Stimulated activated CD8-positive, alpha-beta memory T cell treated with anti-CD3 and anti-CD28 coated beads, Interleukin-7, amount 100 ng/mL, for 1 hour (primary cell): ENCODE results near the gene EPO.
"Not testable (repeated sequence)": the region's sequence is repeated elsewhere in the genome, so short reads cannot be mapped to it uniquely, and the experiment has no call there.

Source experiments
- DNase-seq, 2 donors: peaks; one replicate each; pipeline ENCODE4 v3.0.0-alpha.2; 2020; ENCODE audit warnings: low read depth in 2 of 2

EPO gene

GRCh38 chr7:100705320-100705752, 14.9 kb upstream of the EPO start:
- DNase-seq = peak; percentile 57 to 62

DNA sequence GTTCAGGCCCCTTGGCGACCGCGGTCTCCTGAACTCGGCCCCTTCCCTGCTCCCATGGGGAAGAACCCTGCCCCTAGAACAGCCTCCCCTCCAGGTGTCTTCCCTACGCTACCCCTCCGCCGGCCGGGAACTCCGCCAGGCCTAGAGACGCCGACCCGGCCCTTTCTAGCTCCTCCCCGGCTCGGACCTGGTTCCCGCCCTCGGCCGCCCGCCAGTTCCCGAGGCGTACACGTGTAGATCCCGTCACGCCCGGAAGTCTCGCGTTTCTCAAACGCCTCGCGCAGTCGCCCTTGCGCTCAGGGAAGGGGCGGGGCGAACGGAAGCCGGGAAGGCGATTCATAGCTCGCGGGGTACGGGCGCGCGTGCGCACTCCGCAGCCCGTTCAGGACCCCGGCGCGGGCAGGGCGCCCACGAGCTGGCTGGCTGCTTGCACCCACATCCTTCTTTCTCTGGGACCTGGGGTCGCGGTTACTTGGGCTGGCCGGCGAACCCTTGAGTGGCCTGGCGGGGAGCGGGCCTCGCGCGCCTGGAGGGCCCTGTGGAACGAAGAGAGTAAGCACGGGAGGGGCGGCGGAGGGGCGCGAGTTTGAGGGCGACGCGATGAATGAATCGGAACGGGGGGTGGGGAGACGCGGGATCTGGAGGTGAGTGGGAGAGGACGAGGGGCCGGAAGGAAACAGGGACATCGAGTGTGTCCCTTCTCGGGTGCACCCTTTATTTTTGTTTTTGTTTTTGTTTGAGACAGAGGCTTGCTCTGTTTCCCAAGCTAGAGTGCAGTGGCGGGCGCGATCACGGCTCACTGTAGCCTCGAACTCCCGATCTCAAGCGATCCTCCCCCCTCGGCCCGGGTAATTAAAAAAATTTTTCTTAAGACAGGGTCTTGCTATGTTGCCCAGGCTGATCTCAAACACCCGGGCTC, 14.3 kb upstream of the EPO start, which contains the start of gene POP7:
TSS of gene POP7 (plus strand) at position 369 of the 919 bp plus-strand sequence. CDS start 710 bp downstream, outside the sequence.
- DNase-seq = peak; percentile 95 to 99

- no peak for DNase-seq
Measured at GRCh38 chr7:100706672-100707311, 13.5 kb upstream of the EPO start.

GRCh38 chr7:100708395-100708794, 11.9 kb upstream of the EPO start:
- DNase-seq = no peak

DNA sequence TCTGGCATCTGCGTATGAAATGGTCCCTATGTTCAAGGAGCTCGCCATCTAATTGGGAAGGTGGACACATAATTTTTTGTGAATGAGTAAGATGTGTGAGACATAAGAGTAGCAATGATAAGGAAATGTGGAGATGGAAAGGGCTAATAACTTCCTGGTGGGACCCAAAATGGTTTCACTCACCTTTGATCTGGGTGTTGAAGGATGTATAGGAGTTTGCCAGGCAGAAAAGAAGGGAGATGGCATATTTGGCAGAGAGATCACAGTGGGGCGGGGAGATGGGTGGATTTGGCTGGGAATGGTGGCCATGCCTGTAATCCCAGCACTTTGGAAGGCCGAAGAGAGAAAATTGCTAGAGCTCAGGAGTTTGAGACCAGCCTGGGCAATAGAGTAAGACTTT, 9.8 kb upstream of the EPO start:
- no peak for DNase-seq

GRCh38 chr7:100711369-100711768, 8.9 kb upstream of the EPO start:
- DNase-seq = no peak

DNA sequence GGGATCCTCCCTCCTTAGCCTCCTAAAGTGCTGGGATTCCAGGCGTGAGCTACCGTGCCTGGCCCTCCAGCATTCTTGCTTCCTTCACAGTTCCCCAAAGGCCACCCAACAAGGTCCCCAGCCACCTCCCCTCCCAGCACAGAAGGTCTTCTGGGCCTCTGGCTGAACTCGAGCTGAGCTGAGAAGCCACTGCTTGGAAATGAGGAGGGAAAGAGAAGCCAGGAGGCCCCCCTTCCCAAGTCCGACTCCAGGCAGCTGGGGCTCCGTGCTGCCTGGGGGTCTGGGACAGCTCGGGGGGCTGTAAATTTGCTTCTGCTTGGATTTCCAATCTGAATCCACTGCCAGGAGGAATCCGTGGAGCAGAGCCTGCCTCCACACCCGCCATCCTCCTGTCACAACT, 5.5 kb upstream of the EPO start:
- no peak for DNase-seq

DNA sequence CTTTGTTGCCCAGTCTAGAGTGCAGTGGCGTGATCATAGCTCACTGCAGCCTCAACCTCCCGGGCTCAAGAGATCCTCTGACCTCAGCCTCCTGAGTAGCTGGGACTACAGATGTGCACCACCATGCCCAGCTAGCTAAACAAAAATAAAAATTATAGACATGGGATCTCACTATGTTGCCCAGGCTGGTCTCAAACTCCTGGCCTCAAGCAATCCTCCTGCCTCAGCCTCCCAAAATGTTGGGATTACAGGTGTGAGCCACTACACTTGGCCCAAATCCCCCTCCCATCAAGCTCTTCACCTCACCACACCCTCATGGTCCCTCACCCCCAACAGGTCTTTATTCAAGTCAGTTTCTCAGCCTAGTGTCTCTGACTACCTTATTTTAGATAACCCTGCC, 3.2 kb upstream of the EPO start:
- not testable (repeated sequence) for DNase-seq

- DNase-seq = no peak
Measured at GRCh38 chr7:100719523-100720278, 567 bp upstream of the EPO start.

GRCh38 chr7:100720671-100721504, 620 bp downstream of the EPO start:
- no peak for DNase-seq

DNA sequence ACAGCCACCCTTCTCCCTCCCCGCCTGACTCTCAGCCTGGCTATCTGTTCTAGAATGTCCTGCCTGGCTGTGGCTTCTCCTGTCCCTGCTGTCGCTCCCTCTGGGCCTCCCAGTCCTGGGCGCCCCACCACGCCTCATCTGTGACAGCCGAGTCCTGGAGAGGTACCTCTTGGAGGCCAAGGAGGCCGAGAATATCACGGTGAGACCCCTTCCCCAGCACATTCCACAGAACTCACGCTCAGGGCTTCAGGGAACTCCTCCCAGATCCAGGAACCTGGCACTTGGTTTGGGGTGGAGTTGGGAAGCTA, 1.2 kb downstream of the EPO start:
- DNase-seq = no peak

DNA sequence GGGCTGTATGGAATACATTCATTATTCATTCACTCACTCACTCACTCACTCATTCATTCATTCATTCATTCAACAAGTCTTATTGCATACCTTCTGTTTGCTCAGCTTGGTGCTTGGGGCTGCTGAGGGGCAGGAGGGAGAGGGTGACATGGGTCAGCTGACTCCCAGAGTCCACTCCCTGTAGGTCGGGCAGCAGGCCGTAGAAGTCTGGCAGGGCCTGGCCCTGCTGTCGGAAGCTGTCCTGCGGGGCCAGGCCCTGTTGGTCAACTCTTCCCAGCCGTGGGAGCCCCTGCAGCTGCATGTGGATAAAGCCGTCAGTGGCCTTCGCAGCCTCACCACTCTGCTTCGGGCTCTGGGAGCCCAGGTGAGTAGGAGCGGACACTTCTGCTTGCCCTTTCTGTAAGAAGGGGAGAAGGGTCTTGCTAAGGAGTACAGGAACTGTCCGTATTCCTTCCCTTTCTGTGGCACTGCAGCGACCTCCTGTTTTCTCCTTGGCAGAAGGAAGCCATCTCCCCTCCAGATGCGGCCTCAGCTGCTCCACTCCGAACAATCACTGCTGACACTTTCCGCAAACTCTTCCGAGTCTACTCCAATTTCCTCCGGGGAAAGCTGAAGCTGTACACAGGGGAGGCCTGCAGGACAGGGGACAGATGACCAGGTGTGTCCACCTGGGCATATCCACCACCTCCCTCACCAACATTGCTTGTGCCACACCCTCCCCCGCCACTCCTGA, 2.4 kb downstream of the EPO start:
- no peak for DNase-seq

DNA sequence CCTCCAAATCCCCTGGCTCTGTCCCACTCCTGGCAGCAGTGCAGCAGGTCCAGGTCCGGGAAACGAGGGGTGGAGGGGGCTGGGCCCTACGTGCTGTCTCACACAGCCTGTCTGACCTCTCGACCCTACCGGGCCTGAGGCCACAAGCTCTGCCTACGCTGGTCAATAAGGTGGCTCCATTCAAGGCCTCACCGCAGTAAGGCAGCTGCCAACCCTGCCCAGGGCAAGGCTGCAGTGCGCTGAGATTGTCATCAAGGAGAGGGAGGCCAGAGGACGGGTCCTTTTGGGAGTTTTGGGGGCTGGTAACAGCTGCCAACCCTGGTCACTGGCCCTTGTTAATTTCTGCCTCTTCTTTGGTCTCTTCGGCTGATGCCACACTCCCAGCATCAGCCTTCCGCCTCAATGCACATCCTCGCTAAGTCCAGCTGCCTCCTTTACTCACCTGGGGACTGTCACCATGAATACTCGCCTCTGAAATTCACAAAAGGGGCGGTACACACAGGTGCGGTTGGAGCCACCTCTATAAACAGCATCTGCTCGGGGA, 3.5 kb downstream of the EPO start:
- DNase-seq = no peak

GRCh38 chr7:100724364-100724763, 4.1 kb downstream of the EPO start:
- DNase-seq = not testable (repeated sequence)

GRCh38 chr7:100726996-100727761, 6.9 kb downstream of the EPO start:
- DNase-seq = no peak

GRCh38 chr7:100728196-100728595, 7.9 kb downstream of the EPO start:
- no peak for DNase-seq

DNA sequence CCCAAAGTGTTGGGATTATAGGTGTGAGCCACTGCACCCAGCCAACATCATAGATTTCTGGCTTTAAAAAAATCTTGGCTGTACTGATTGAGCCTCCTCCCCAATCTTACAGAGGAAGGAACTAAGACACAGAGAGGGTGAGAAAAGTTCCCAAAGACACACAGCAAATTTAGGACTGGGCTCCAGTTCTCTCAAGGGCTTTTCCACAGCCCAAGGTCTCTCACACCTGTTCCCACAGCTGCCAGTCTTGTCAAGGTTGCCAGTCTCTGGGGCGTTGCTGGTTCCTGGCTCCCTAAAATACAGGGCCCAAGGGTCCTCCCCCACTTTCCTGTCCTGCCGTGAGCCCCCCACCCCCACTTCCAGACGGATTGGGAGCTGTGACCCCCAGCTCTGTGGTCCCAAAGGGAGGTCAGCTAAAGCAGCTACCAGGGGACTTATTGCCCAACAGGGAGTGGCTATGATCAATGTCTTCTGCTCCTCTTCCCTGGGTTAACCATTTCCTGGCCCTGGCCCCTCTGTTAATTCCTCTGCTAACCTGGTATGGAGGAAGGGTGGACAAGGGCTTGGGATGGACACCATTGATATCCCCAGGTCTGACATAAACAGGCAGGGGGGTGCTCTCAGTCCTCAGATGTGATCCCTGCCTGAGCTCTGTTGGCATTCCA, 10.0 kb downstream of the EPO start:
- no peak for DNase-seq

DNA sequence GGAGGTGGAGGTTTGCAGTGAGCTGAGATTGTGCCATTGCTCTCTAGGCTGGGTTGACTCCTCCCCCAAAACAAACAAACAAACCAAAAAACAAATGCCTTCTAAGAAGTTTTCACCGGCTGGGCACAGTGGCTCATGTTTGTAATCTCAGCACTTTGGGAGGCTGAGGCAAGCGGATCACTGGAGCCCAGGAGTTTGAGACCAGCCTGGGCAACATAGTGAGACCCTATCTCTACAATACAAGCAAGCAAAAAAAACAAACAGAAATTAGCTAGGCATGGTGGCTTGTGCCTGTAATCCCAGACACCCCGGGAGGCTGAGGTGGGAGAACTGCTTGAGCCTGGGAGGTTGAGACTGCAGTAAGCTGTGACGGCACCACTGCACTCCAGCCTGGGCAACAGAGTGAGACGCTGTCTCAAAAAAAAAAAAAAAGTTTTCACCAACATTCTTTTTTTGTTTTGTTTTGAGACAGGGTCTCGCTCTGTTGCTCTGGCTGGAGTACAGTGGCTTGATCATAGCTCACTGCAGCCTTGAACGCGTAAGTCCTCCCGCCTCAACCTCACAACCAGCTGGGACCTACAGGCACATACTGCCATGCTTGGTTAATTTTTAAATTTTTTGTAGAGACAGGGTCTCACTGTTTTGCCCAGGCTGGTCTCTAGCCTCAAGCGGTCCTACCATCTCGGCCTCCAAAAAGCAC, 11.8 kb downstream of the EPO start:
- no peak for DNase-seq

DNA sequence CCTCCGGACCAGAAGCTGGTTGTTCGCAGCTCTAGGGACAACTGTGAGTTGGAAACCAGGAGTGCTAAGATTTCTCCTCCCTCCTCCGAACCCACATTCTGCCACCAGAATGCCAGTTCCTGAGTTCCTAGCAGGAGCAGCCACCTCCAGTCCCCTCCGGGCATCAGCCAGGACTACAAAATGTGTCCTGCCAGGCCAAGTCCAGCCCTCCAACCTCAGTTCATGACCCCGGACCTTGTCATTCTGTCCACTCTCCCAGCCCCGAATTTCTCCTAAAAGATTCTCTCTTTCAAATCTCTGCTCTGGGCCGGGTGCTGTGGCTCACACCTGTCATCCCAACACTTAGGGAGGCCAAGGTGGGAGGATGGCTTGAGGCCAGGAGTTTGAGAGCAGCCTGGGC, 15.5 kb downstream of the EPO start:
- no peak for DNase-seq
